ENCODE results near the gene WNT7B. TPM values are rescaled to one million over a fixed set of nuclear protein-coding genes. Genes with fewer than 3 reads are reported as not detected.

The WNT7B gene
- total RNA-seq, 1 donor from 2014 or later = 1.8 TPM

DNA sequence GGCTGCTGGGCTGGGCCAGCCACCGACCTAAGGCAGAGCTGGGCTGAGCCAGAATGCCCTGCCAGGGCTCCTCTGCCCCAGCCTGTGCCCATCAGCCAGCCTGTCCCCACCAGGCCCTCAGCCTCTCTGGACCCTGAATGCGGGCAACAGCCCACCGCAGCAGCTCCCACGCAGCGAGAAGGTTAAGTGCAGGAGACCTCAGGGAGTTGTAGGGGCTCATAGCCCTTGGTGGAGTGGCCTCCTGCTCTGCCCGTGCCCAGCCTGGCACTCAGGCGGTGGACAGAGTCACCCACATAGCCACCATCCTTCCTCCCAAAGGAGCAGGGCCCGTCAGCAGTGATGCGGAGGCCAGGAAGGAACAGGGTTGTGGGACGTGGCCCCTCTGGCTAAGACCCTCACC lies 19.1 kb downstream of the WNT7B start:
- no peaks in the 10 kb centered on the region for H3K9me3 ChIP-seq (ENCODE audit: low read depth)
- H3K4me1 ChIP-seq = peaks cover 8% of the 10 kb centered on the region
- Mint-ChIP-seq H3K4me1 (peaks cover 22% of the 10 kb centered on the region), H3K36me3 (no peaks in the 10 kb centered on the region), H3K4me3 (no peak overlapping the region), H3K27ac (no peak overlapping the region), H3K9me3 (no peaks in the 10 kb centered on the region), H3K27me3 (ENCODE audit: insufficient read depth, low read depth) (peaks cover 7% of the 10 kb centered on the region)
- no peak overlapping the region for H3K27ac ChIP-seq
- H4K20me1 ChIP-seq (ENCODE audit: low read depth) = no peaks in the 10 kb centered on the region
- no peak for DNase-seq (ENCODE audit: low spot score)
- no peak overlapping the region for H3K4me3 ChIP-seq
- H3F3A ChIP-seq (ENCODE audit: low read depth) = no peaks in the 10 kb centered on the region
- H2AFZ ChIP-seq (replicated peaks) = no peak overlapping the region
- no peak overlapping the region for H3K9ac ChIP-seq
- no peaks in the 10 kb centered on the region for H3K36me3 ChIP-seq
- TF ChIP-seq EZH2 (IDR thresholded peaks at IDR 0.05) = no peak
- TF ChIP-seq EZH2phosphoT487 (IDR thresholded peaks at IDR 0.05) = no peak
- TF ChIP-seq, protein P1, sequence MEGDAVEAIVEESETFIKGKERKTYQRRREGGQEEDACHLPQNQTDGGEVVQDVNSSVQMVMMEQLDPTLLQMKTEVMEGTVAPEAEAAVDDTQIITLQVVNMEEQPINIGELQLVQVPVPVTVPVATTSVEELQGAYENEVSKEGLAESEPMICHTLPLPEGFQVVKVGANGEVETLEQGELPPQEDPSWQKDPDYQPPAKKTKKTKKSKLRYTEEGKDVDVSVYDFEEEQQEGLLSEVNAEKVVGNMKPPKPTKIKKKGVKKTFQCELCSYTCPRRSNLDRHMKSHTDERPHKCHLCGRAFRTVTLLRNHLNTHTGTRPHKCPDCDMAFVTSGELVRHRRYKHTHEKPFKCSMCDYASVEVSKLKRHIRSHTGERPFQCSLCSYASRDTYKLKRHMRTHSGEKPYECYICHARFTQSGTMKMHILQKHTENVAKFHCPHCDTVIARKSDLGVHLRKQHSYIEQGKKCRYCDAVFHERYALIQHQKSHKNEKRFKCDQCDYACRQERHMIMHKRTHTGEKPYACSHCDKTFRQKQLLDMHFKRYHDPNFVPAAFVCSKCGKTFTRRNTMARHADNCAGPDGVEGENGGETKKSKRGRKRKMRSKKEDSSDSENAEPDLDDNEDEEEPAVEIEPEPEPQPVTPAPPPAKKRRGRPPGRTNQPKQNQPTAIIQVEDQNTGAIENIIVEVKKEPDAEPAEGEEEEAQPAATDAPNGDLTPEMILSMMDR (IDR thresholded peaks at IDR 0.05) = no peak
- no peak overlapping the region for H3K4me2 ChIP-seq
- no peaks in the 10 kb centered on the region for H3K79me2 ChIP-seq (ENCODE audit: low read depth)
- H3K27me3 ChIP-seq = no peaks in the 10 kb centered on the region

DNA sequence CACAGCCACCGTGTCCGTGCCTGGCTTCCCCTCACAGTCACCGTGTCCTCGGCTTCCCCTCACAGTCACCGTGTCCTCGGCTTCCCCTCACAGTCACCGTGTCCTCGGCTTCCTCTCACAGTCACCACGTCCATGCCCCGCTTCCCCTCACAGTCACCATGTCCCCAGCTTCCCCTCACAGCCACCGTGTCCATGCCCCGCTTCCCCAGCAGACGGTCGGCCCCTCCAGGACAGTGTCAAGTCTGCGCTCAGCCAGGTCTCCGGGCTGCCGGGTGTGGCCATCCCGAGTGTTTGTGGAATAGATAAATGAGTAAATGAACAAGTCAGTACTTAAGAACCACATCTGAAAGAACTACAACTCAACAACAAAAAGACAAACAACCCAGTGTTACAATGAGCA lies 23.8 kb downstream of the WNT7B start:
- no peak overlapping the region for H3K4me2 ChIP-seq
- H3K36me3 ChIP-seq = no peaks in the 10 kb centered on the region
- H3F3A ChIP-seq (ENCODE audit: low read depth) = no peaks in the 10 kb centered on the region
- H3K4me1 Mint-ChIP-seq = peaks cover 27% of the 10 kb centered on the region
- no peak for TF ChIP-seq EZH2phosphoT487 (IDR thresholded peaks at IDR 0.05)
- TF ChIP-seq, protein P1 (IDR thresholded peaks at IDR 0.05) = no peak
- TF ChIP-seq EZH2 (IDR thresholded peaks at IDR 0.05) = no peak
- H3K9me3 Mint-ChIP-seq = no peaks in the 10 kb centered on the region
- no peaks in the 10 kb centered on the region for H3K27me3 ChIP-seq
- peaks cover 6% of the 10 kb centered on the region for H3K36me3 Mint-ChIP-seq
- no peaks in the 10 kb centered on the region for H3K9me3 ChIP-seq (ENCODE audit: low read depth)
- no peaks in the 10 kb centered on the region for H4K20me1 ChIP-seq (ENCODE audit: low read depth)
- peaks cover 4% of the 10 kb centered on the region for H3K27me3 Mint-ChIP-seq (ENCODE audit: insufficient read depth, low read depth)
- H3K4me3 Mint-ChIP-seq = no peak overlapping the region
- no peaks in the 10 kb centered on the region for H3K79me2 ChIP-seq (ENCODE audit: low read depth)
- DNase-seq (ENCODE audit: low spot score) = no peak
- H3K27ac ChIP-seq = no peak overlapping the region
- H3K9ac ChIP-seq = no peak overlapping the region
- H2AFZ ChIP-seq (replicated peaks) = no peak overlapping the region
- peaks cover 4% of the 10 kb centered on the region for H3K4me1 ChIP-seq
- no peak overlapping the region for H3K4me3 ChIP-seq
- no peak overlapping the region for H3K27ac Mint-ChIP-seq

DNA sequence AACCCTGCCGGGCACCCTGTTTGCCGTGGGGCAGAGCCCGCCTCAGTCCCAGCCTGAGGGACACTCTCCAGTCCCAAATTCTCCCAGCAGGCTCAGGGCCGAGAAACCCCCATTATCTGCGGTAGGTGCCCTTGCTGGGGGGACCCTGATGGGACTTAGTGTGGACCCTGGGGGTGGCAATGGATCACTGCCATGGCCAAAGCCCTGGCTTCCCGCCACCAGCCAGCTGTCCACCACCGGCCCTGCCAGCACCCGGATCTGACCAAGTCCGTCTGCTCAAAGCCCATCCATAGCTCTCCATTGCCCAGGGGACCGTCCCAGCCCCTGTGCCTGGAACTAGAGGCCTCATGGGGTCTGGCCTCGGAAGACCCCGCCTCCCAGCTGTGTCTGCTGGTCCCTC lies 24.4 kb downstream of the WNT7B start:
- H3F3A ChIP-seq (ENCODE audit: low read depth) = no peaks in the 10 kb centered on the region
- Mint-ChIP-seq H3K4me3 (no peak overlapping the region), H3K36me3 (peaks cover 6% of the 10 kb centered on the region), H3K9me3 (no peaks in the 10 kb centered on the region), H3K27ac (no peak overlapping the region), H3K27me3 (ENCODE audit: insufficient read depth, low read depth) (peaks cover 5% of the 10 kb centered on the region), H3K4me1 (peaks cover 28% of the 10 kb centered on the region)
- H3K4me3 ChIP-seq = no peak overlapping the region
- no peak overlapping the region for H3K27ac ChIP-seq
- peaks cover 4% of the 10 kb centered on the region for H3K4me1 ChIP-seq
- no peaks in the 10 kb centered on the region for H3K79me2 ChIP-seq (ENCODE audit: low read depth)
- TF ChIP-seq, protein P1 (IDR thresholded peaks at IDR 0.05) = no peak
- TF ChIP-seq EZH2 (IDR thresholded peaks at IDR 0.05) (no peak), EZH2phosphoT487 (IDR thresholded peaks at IDR 0.05) (no peak)
- H3K9ac ChIP-seq = no peak overlapping the region
- DNase-seq (ENCODE audit: low spot score) = no peak
- no peaks in the 10 kb centered on the region for H3K27me3 ChIP-seq
- H3K36me3 ChIP-seq = no peaks in the 10 kb centered on the region
- no peaks in the 10 kb centered on the region for H4K20me1 ChIP-seq (ENCODE audit: low read depth)
- no peak overlapping the region for H2AFZ ChIP-seq (replicated peaks)
- no peaks in the 10 kb centered on the region for H3K9me3 ChIP-seq (ENCODE audit: low read depth)
- no peak overlapping the region for H3K4me2 ChIP-seq

Measured in neural progenitor cell (in vitro differentiated cells).